ENCODE data around the gene HTR1E.

HTR1E gene

DNA sequence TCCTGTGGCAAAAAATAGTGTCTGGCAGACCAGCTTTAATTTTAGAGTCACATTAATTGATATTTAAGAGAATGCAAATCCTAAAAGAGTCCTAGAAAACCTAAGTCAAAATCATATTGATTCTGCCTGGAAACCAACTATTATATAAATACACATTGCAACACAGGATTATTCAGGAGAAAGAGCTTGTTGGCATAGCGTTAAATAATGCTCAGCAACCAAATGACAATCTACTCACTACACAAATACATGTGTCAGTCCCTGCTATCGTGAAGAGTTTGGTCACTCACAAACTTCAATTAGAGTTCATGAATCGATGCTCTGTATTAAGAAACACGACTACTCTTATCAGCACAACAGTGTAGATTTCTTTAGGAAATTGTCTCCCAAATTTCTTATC, 103.4 kb downstream of the HTR1E start:
- ATAC-seq (ENCODE audit: low read depth): no peak
- DNase-seq (ENCODE audit: low spot score): no peak
- H3K9me3 ChIP-seq (ENCODE audit: severe bottlenecking): no peaks in the 10 kb centered on the region
- no peak overlapping the region for H3K4me3 ChIP-seq (ENCODE audit: severe bottlenecking)
- no peaks in the 10 kb centered on the region for H3K27me3 ChIP-seq (ENCODE audit: insufficient read depth, poor library complexity, severe bottlenecking)
- no peaks in the 10 kb centered on the region for H3K4me1 ChIP-seq (ENCODE audit: insufficient read depth, poor library complexity, severe bottlenecking)
- no peak overlapping the region for H3K27ac ChIP-seq (ENCODE audit: poor library complexity, severe bottlenecking)
- no peak for TF ChIP-seq CTCF (IDR thresholded peaks at IDR 0.05; ENCODE audit: poor library complexity, severe bottlenecking)
- H3K36me3 ChIP-seq (ENCODE audit: low read depth): no peaks in the 10 kb centered on the region

- no peaks in the 10 kb centered on the region for H3K9me3 ChIP-seq (ENCODE audit: severe bottlenecking)
- H3K4me3 ChIP-seq (ENCODE audit: severe bottlenecking): no peak overlapping the region
- no peak overlapping the region for H3K27ac ChIP-seq (ENCODE audit: poor library complexity, severe bottlenecking)
- peaks cover 3% of the 10 kb centered on the region for H3K27me3 ChIP-seq (ENCODE audit: insufficient read depth, poor library complexity, severe bottlenecking)
- TF ChIP-seq CTCF (IDR thresholded peaks at IDR 0.05; ENCODE audit: poor library complexity, severe bottlenecking): no peak
- H3K36me3 ChIP-seq (ENCODE audit: low read depth): no peaks in the 10 kb centered on the region
- no peaks in the 10 kb centered on the region for H3K4me1 ChIP-seq (ENCODE audit: insufficient read depth, poor library complexity, severe bottlenecking)
- no peak for ATAC-seq (ENCODE audit: low read depth)
- DNase-seq (ENCODE audit: low spot score): no peak
These were observed 108.3 kb downstream of the HTR1E start for GRCh38 chr6:87045521-87046075.

- ATAC-seq (ENCODE audit: low read depth) (no peak), DNase-seq (ENCODE audit: low spot score) (no peak)
- Histone ChIP-seq H3K36me3 (ENCODE audit: low read depth) (no peaks in the 10 kb centered on the region), H3K27ac (ENCODE audit: poor library complexity, severe bottlenecking) (no peak overlapping the region), H3K4me3 (ENCODE audit: severe bottlenecking) (no peak overlapping the region), H3K4me1 (ENCODE audit: insufficient read depth, poor library complexity, severe bottlenecking) (no peaks in the 10 kb centered on the region), H3K9me3 (ENCODE audit: severe bottlenecking) (no peaks in the 10 kb centered on the region), H3K27me3 (ENCODE audit: insufficient read depth, poor library complexity, severe bottlenecking) (peaks cover 17% of the 10 kb centered on the region)
- no peak for TF ChIP-seq CTCF (IDR thresholded peaks at IDR 0.05; ENCODE audit: poor library complexity, severe bottlenecking)
These were observed 112.5 kb downstream of the HTR1E start for GRCh38 chr6:87049779-87050178.

- TF ChIP-seq CTCF (IDR thresholded peaks at IDR 0.05; ENCODE audit: poor library complexity, severe bottlenecking): no peak
- Histone ChIP-seq H3K36me3 (ENCODE audit: low read depth) (no peaks in the 10 kb centered on the region), H3K27me3 (ENCODE audit: insufficient read depth, poor library complexity, severe bottlenecking) (peaks cover 14% of the 10 kb centered on the region), H3K4me1 (ENCODE audit: insufficient read depth, poor library complexity, severe bottlenecking) (no peaks in the 10 kb centered on the region), H3K9me3 (ENCODE audit: severe bottlenecking) (no peaks in the 10 kb centered on the region), H3K4me3 (ENCODE audit: severe bottlenecking) (no peak overlapping the region), H3K27ac (ENCODE audit: poor library complexity, severe bottlenecking) (no peak overlapping the region)
- no peak for ATAC-seq (ENCODE audit: low read depth)
- no peak for DNase-seq (ENCODE audit: low spot score)
These were observed 116.0 kb downstream of the HTR1E start for GRCh38 chr6:87053312-87053711.

- no peak for DNase-seq (ENCODE audit: low spot score)
- no peaks in the 10 kb centered on the region for H3K36me3 ChIP-seq (ENCODE audit: low read depth)
- no peak for ATAC-seq (ENCODE audit: low read depth)
- no peaks in the 10 kb centered on the region for H3K9me3 ChIP-seq (ENCODE audit: severe bottlenecking)
- no peak overlapping the region for H3K27ac ChIP-seq (ENCODE audit: poor library complexity, severe bottlenecking)
- H3K27me3 ChIP-seq (ENCODE audit: insufficient read depth, poor library complexity, severe bottlenecking): peaks cover 14% of the 10 kb centered on the region
- H3K4me1 ChIP-seq (ENCODE audit: insufficient read depth, poor library complexity, severe bottlenecking): no peaks in the 10 kb centered on the region
- H3K4me3 ChIP-seq (ENCODE audit: severe bottlenecking): no peak overlapping the region
- TF ChIP-seq CTCF (IDR thresholded peaks at IDR 0.05; ENCODE audit: poor library complexity, severe bottlenecking): no peak
These were observed 117.0 kb downstream of the HTR1E start for GRCh38 chr6:87054143-87054833.
